ENCODE results near the gene IL15. TPM values are rescaled to one million over a fixed set of nuclear protein-coding genes. Genes with fewer than 3 reads are reported as not detected.

IL15 gene
- total and polyA plus RNA-seq, 2 of the 8 experiments (the other 6 are each of a cell fraction or from before 2014, with no cell fraction given) = 0.30 to 0.61 TPM

DNA sequence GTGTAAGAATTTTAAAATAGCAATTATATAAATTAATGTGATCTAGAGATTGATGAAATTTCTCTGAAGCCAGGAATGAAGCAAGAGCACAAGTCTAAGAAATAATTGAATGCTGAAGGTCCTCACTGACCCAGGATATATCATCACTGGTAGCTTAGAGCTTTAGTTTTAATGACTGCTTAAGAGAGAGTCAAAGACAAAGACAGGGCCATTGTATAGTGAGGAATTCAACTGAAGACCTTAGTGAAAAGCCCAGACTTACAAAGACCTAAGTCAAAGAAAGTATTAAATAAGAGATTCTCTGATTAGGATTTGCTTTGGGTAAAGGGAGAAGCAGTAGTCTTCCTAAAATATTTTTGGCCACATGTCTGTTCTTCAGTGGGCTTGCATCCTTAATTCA, 26.0 kb upstream of the IL15 start:
- Histone ChIP-seq H3K23ac (ENCODE audit: insufficient read length) (no peak overlapping the region), H2AFZ (ENCODE audit: low read length) (no peak overlapping the region), H3K9me3 (ENCODE audit: insufficient read depth in 2 of 2, low read depth in 1 of 2, low read length in 1 of 2) (peaks cover 3 to 7% of the 10 kb centered on the region in 2 experiments; a peak in 2 of 4 replicates), H3K79me2 (ENCODE audit: control insufficient read depth in 1 of 2, insufficient read depth in 2 of 2, low read length in 2 of 2) (no peaks in the 10 kb centered on the region), H4K20me1 (replicated peaks in 1 of 2; ENCODE audit: control insufficient read depth in 1 of 2, insufficient read depth in 2 of 2, low read length in 2 of 2) (no peaks in the 10 kb centered on the region), H3K23me2 (ENCODE audit: low read depth, low read length) (no peaks in the 10 kb centered on the region), H3K14ac (ENCODE audit: insufficient read length) (no peak overlapping the region), H3K27ac (ENCODE audit: low read depth, low read length) (no peak overlapping the region), H3K79me1 (ENCODE audit: low read depth, low read length) (no peaks in the 10 kb centered on the region), H3K4ac (replicated peaks; ENCODE audit: insufficient read length, low read depth, low read length) (no peak overlapping the region), H3K4me1 (replicated peaks in 1 of 4; ENCODE audit: control insufficient read depth in 3 of 4, insufficient read depth in 4 of 4, low read length in 3 of 4) (no peaks in the 10 kb centered on the region), H3K27me3 (replicated peaks in 1 of 4; ENCODE audit: control insufficient read depth in 3 of 4, extremely low read depth in 1 of 4, insufficient read depth in 3 of 4, low read length in 3 of 4) (peaks cover 0 to 1% (median 0%) of the 10 kb centered on the region in 4 experiments; a peak in 1 of 7 replicates), H3K36me3 (ENCODE audit: control insufficient read depth in 2 of 4, insufficient read depth in 4 of 4, low read length in 3 of 4) (no peaks in the 10 kb centered on the region), H4K5ac (ENCODE audit: insufficient read length, low read depth, low read length) (no peak overlapping the region), H2BK120ac (replicated peaks; ENCODE audit: low read depth, low read length) (no peak overlapping the region), H2AK5ac (ENCODE audit: low read depth, low read length) (no peak overlapping the region), H3K4me2 (ENCODE audit: insufficient read depth in 1 of 2, low read depth in 2 of 2, low read length in 2 of 2) (no peak overlapping the region), H2BK5ac (ENCODE audit: low read depth, low read length) (no peak overlapping the region), H2BK20ac (ENCODE audit: low read length) (no peak overlapping the region), H3K56ac (replicated peaks; ENCODE audit: insufficient read length, low read depth, low read length) (no peak overlapping the region), H3K4me3 (ENCODE audit: extremely low read depth in 1 of 4, insufficient read depth in 2 of 4, low read depth in 3 of 4, low read length in 4 of 4) (no peak overlapping the region), H4K91ac (replicated peaks; ENCODE audit: insufficient read length, low read length) (no peak overlapping the region), H2BK12ac (ENCODE audit: low read depth, low read length) (no peak overlapping the region), H4K8ac (ENCODE audit: extremely low read depth, insufficient read depth, low read length) (no peak overlapping the region), H2BK15ac (ENCODE audit: low read length) (no peak overlapping the region), H3K18ac (ENCODE audit: extremely low read depth, low read length) (no peak overlapping the region), H3K9ac (replicated peaks in 1 of 4; ENCODE audit: extremely low read depth in 1 of 4, low read depth in 3 of 4, low read length in 3 of 4) (no peak overlapping the region)
- CTCF ChIA-PET (ENCODE audit: partially characterized antibody) = interaction anchor here (0.5 kb wide), 1 partner anchor 87 kb away, joined by 3 read pairs; no protein-coding TSS in a partner anchor
- FAIRE-seq (no peak), DNase-seq (ENCODE audit: low read depth in 1 of 2, low spot score in 2 of 2) (no peak)
- TF ChIP-seq SP1 (IDR thresholded peaks at IDR 0.05; ENCODE audit: low read depth, low read length) (no peak), KDM5A (IDR thresholded peaks at IDR 0.05; ENCODE audit: low read length) (no peak), RFX5 (IDR thresholded peaks at IDR 0.05; ENCODE audit: borderline replicate concordance, low read depth, low read length) (no peak), TAF1 (IDR thresholded peaks at IDR 0.05; ENCODE audit: low read depth, low read length) (no peak), FOSL1 (IDR thresholded peaks at IDR 0.05; ENCODE audit: insufficient read depth, low read depth, low read length) (no peak), SAP30 (IDR thresholded peaks at IDR 0.05; ENCODE audit: insufficient read depth, insufficient replicate concordance, low read length) (no peak), TEAD4 (IDR thresholded peaks at IDR 0.05; ENCODE audit: low read depth, low read length) (no peak), JUN (IDR thresholded peaks at IDR 0.05; ENCODE audit: low read depth, low read length) (no peak), RAD21 (IDR thresholded peaks at IDR 0.05 in 1 of 2, conservative IDR thresholded peaks at IDR 0.05 in 1 of 2; ENCODE audit: low read depth in 2 of 2, low read length in 2 of 2) (no peak), TAF7 (optimal IDR thresholded peaks at IDR 0.05; ENCODE audit: borderline replicate concordance, low read depth, low read length) (no peak), TBP (IDR thresholded peaks at IDR 0.05; ENCODE audit: low read depth, low read length) (no peak), RXRA (IDR thresholded peaks at IDR 0.05; ENCODE audit: insufficient read depth, low read depth, low read length) (no peak), BACH1 (IDR thresholded peaks at IDR 0.05; ENCODE audit: low read length) (no peak)
- POLR2A ChIA-PET (ENCODE audit: partially characterized antibody) = no interaction called here

All from H1 (cell line).